NCI-H187 treated with DMSO at 0.1 percent for 48 hours (cell line): Measurements from ENCODE around the gene PRKCE.
"Not testable (repeated sequence)": the region's sequence is repeated elsewhere in the genome, so short reads cannot be mapped to it uniquely, and the experiment has no call there.

ENCODE experiments used
- DNase-seq: peaks from one replicate; lab custom pipeline; 2025; lab: John Stamatoyannopoulos, UW

The PRKCE gene

DNA sequence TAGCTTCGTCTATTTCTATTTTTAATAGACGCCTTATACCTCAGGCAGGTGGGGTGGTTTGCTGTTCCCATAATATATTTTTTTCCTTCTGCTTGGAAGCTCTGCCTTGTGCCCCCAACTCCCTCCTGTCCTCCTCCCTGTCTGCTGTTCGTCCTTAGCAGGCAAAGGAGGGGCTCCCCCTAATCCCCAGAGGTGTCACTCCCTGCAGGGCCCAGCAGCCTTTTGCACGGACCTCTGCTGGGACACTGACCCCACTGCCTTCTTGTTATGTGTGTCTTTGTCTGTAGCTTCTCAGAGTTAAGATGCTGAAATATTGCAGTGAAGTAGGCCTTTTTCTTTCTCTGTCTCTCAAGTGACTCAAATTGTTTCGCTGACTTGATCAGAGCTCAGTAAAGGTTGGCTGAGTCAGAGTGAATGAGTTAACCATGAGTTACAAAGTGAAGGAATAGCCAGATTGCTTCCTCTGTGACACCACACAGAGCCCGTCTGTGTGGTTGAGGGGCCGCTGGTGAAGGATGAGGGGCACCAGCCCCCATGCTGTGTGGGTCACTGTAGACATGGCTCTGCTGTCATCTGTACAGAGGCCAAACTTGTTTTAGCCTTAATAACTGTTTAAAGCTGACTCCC lies 47.7 kb downstream of the PRKCE start:
- no peak for DNase-seq

DNA sequence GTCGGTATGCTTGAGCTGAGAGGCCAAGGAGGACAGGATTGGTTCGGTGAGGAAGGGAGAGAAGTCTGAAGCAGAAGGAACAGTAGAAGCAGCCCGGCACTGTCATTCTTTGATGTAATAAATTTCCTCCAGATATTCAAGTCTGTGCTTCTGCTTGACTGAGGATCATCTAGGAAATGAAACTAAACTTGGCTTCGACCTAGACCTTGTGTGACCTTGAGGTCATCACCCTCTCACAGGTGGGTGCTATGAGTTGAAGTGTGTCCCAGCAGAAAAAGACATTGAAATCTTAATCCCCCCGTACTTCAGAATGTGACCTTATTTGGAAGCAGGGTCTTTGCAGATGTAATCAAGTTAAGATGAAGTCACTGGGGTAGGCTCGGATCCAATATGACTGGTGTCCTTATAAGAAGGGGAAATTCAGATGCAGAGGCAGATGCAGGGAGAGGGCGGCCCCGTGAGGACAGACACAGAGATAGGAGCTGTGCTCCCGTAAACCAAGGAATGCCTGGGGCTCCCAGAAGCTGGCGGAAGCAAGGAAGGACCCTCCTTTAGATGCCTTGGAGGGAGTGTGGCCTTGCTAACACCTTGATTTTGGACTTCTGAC lies 49.0 kb downstream of the PRKCE start:
- no peak for DNase-seq

DNA sequence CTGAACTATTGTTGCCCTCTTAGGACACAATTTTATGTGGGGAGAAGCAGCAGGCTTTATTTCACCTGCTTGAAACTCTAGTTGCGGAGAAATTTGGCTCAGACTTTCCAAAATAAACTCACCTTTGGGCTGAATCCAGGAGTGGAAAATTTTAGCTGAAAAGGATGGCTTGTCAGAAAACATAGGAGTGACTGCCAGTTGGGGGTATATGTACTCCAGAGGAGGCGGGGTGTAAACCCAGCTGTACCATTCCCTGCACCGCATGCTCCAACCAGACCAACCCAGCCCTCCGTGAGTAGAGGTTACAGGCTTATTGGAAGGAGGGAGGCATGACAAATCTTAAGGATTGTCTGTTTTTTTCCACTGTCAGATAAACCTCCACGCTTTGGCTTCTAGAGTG lies 53.8 kb downstream of the PRKCE start:
- no peak for DNase-seq

DNA sequence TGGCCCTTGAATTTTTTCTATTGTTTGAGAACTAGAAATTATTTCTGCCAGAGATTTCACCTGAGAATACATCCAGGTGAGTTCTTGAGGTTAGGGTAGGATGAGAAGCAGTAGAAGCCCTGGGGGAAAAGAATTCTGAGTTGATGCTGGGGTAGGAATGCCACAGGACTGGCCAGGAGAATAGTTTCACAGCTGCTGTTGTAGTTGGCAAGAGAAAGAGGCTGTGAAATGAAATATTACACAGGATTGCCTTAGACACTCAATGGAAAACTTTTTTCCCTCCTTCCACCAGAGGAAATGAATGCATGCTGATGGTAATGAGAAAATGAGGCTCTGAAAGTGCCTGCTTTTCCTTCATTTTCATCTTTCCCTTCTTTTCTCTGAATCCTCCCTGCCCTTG lies 54.6 kb downstream of the PRKCE start:
- DNase-seq = no peak

DNA sequence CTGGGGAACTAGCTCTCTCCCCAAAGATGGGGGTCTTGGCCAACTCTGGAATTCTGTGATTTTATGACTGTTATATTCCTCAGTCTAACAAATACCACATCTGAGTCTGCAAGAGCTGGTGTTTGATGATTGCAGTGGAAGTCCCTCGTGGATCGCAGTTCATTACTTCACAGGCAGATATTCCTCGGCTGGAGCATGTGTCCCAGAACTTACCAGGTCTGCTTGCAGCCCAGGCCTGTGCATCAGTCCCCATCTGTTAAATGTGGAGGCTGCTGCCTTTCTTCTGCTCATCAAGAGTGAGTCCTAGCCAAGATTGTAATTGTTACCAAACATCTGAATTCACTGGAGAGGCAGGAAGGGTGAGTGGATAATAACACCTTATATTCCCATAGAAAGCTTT lies 55.5 kb downstream of the PRKCE start:
- no peak for DNase-seq

DNA sequence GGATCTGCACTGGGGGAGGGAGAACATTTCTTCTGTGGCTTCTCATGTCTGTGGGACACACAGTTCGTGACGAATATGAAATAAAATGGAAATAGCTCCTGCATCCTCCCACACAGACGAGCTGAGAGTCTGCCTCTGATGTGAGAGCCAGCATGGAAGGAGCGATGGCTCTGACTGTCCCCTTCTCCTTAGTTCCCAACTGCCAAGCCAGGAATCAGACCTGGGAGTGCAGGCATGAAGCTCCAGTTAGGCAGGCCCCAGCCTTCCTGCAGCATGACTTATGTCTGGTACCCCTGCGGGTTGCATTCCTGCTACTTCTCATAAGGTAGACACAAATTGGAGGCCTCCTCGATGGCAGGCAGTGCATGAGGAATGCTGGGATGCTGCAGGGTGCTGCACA lies 56.2 kb downstream of the PRKCE start:
- DNase-seq = no peak

DNA sequence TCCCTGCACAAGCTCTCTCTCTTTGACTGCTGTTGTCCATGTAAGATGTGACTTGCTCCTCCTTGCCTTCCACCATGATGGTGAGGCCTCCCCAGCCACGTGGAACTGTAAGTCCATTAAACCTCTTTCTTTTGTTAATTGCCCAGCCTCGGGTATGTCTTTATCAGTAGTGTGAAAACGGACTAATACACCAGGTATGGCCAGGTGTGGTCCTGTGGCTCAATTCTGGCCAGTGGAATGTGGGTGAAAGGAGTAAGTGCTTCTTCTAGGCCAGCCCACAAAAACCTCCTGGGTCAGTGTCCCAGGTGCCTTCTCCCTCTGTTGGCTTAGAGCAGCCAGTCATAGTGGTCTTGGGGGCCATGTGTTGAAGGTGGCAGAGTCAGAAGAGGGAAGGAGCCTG lies 57.0 kb downstream of the PRKCE start:
- no peak for DNase-seq

DNA sequence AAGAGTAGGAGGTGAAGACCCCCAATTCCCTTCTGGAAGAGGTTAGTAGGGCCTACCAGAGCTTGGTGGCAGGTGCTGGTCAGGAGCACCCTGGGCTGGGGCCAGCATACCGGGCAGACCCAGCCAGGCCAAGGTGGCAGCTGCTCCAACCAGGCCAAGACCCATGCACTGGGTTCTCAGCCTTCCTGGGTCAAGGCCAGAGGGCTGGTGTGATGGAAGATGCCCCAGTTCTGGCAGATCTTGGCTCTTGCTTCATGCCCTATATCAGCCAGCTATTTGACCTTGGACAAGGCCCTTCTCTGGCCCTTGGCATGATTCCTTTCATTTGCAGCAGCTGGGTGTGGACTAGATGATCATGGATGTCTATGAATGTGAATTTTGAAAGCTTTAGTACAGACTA lies 57.7 kb downstream of the PRKCE start:
- no peak for DNase-seq

DNA sequence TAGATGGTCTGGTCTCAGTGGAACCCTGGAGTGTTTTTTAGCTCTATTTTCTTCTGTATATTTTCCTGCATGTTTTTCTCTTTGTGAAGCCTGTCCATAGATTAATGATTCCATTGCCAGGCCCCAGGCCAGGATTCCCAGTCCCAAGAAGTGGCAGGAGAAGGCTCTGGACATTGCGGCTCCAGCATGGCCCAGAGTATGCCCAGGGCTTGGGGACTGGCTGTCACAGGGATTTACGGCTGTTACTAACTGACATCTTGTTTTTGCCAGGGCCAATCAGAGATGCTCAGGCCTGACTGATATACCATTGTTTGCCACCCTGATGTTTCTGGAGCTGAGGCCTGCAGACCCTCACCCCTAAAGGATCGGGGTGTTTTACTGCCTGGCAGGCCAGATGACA lies 59.0 kb downstream of the PRKCE start:
- no peak for DNase-seq

DNA sequence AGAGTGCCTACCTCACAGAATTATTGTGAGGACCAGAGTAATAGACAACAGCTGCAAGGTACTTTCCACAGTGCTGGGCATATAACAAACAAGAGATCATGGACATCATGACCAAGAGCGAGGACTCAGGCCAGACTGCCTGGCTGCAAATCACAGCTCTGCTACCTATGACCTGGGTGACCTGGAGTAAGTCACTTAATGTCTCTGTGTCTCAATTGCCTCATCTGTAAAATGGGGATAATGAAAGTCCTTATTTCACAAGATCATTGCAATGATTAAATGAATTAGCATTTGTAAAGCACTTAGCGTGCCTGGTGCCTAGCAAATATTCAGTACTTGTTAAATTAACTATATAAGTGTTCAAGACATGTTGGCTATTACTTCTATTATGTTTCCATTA lies 59.7 kb downstream of the PRKCE start:
- DNase-seq = no peak

DNA sequence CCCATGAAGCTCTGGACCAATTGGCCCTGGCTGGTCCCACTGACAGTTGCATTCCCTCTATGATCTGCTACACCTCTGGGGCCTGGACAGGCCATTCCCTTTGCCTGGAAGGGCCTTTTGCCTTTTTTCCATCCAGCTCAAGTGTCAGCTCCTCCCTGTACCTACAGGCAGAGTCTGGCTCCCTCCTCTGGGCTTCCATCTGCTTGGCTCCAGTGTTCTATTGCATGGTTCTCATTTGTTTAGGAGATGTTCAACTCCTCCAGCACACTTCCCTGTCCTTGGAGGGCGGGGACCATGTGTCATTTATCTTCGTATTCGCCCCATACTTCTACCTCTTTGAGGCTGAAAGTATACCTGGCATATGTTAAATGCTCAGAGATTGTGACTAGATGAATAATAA lies 61.1 kb downstream of the PRKCE start:
- DNase-seq = no peak

DNA sequence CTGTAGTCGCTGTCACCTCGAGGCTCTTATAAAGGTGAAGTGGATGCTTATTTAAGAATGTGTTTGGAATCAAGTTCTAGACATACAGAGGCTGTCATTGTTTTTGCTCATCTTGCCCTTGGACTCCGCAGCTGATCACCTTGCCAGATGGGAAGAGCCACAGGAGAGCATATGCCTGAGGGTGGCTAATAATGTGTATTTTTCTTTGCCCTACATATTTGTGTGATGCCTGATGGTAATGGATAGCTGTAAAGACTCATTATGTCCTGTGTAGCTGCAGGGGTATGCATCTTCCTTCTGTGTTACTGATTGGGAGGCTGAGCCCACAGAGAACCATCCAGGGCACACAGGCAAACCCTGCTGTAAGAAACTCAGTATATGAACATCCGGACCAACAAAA lies 61.7 kb downstream of the PRKCE start:
- no peak for DNase-seq

DNA sequence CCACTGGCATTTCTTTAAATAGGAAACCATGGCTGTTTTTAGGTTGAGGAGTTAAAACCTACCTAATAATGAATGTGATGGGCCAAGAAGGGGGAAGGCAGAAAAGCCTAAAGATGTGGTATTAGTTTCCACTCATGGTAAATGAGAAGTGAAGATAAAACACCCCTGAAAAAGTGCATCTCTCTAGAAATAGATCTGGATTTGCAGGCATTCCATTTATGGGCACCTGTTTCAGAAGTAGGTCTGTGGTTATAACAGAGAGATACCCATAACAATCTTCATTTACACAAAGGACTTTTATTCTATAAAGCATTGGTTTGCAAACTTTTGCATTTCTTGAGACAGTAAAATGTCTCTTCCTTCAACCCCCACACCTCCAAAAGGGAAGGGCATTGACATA lies 62.1 kb downstream of the PRKCE start:
- DNase-seq = no peak

DNA sequence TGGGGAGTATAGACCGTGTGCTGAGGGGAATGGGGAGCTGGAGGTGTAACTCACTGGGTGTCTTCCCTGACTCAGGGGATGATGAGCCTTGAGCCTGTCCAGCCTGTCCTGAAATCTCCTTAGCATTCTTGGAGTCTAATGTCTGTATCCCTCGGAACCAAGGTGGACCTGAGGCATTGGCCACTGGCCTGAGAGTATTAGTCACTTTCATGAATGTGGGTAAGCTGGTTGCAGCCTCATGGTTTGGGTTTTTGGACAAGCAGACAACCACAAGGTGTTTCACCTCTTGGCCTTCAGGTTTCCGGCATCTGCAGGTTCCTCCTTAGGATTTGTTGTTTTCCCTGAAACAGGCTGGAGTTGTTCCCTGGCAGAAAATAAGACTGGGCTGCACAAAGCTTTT lies 63.2 kb downstream of the PRKCE start:
- no peak for DNase-seq

DNA sequence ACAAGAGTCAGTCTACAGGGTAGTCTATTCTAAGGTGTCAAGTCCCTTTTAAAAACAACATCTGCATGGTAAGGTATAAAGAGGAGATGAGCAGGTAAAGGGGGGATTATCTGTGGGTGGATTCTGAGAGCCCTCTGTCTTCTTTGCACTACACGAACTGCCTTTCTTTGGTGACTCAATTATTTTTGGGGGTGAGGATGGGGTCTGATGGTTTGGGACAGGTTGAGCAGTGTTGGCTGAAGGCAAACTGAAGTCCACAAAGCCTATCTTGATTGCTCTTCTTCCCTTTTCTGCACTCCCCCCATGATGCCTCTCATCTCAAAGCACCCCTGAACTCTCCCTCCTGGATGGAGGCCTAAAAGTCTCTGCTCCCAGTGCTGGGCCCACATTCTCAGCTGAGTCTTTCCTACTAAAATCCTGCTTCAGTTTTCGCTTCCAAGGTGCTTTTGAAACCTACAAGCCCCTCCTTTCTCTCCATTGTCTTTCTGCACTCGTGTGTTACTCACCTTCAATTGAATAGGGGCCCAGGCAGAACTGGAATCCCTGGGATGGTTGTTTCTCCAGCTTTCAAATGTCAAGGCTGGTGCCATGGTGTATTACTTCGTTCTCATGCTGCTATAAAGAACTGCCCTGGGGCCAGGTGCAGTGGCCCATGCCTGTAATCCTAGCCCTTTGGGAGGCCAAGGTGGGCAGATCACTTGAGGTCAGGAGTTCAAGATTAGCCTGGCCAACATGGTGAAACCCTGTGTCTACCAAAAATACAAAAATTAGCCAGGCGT lies 64.3 kb downstream of the PRKCE start:
- DNase-seq = no peak

DNA sequence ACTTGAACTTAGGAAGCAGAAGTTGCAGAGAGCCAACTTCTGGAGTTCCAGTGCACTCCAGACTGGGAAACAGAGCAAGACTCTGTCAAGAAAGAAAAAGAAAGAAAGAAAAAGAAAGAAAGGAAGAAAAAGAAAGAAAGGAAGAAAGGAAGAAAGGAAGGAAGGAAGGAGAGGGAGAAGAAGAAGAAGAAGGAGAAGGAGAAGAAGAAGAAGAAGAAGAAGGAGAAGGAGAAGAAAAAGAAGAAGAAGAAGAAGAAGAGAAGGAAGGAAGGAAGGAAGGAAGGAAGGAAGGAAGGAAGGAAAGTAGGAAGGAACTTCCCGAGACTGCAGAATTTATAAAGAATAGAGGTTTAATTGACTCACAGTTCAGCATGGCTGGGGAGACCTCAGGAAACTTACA lies 65.0 kb downstream of the PRKCE start:
- DNase-seq = not testable (repeated sequence)

DNA sequence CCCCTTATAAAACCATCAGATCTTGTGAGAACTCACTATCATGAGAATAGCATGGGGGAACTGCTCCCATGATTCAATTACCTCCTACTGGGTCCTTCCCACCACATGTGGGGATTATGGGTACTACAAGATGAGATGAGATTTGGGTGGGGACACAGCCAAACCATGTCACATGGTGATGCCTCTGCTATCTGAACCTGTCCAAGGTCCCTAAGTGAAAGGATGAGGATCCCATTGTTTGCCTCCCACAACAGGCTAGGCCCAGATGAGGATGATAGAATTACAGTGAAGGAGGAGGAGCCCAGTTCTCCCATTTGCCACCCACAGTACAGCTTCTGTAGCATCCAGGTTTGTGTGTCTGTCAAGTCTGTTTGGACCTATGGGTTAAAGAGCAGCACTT lies 65.4 kb downstream of the PRKCE start:
- DNase-seq = no peak

DNA sequence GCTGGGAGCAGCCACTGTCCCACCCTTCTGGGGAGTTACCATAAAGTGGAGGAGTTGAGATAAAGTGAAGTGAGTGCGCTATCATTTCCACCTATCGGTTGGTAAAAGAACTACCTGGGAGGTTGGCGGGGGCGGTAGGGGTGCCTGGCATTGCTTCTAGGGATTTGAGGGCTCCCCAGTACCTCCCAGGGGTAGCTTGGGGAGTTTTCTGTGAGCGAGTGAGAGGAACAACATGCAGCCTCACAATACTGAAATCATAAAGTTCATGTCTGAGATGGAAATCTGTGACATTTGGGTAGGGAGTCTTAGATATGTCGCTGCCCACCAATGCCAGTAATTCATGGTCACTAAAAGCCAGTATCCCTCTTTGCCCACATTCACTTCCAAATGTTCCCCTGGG lies 68.7 kb downstream of the PRKCE start:
- DNase-seq = no peak

DNA sequence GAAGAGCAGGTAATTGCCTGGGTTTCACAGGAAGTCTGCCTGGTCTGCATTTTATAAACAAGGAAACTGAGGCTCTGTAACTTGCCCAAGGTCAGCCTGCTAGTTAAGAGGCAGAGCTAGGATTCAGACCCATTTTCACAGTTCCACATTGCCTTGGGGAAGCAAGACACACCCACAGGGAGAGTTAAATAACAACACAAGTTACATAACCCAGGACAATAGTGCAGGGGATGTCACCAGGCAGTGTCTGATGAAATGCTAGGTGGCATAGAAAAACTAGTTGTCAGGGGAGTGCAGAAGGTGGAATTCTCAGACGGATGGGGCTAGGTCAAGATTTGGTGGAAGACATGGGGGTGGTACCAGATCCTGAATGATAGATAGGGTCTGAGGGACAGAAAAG lies 69.7 kb downstream of the PRKCE start:
- DNase-seq = no peak

DNA sequence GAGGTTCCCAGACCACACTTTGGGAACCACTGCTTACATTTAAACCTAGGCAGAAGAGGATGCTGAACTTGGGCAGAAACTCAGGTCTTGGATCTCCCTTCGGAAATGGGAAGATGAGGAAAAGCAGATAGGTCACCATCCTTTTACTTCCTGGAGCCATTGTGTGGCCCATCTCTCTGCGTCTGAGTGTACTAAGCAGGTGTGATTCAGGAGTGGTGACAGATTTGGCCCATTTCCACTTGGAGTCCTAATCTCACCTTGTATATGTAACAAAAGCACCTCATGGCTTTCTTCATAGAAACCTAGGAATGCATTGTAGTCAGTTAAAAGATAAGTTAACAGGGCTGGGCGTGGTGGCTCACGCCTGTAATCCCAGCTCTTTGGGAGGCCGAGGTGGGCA lies 71.0 kb downstream of the PRKCE start:
- DNase-seq = no peak

DNA sequence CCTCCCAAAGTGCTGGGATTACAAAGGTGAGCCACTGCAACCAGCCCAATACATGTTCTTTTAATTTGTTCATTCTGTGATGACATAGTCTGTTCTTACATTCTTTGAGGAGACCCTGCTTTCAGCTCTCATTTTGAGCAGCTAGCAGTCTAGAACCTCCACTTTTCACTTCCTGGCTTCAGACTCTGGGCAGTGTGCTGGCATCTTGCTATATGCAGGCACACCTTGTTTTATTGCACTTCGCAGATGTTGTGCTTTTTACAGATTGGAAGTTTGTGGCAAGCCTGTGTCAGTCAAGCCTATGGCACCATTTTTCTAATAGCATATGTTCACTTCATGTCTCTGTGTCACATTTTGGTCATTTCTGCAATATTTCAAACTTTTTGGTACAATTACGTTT lies 72.4 kb downstream of the PRKCE start:
- no peak for DNase-seq

DNA sequence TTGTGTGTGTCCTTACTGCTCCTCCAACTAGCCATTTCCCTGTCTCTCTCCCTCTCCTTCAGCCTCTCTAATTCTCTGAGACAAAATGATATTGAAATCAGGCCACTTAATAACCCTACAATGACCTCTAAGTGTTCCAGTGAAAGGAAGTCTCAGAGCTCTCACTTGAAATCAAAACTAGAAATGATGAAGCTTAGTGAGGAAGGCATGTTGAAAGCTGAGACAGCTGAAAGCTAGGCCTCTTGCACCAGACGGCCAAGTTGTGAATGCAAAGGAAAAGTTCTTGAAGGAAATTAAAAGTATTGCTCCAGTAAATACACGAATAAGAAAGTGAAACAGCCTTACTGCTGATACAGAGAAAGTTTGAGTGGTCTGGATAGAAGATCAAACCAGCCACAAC lies 72.9 kb downstream of the PRKCE start:
- no peak for DNase-seq

DNA sequence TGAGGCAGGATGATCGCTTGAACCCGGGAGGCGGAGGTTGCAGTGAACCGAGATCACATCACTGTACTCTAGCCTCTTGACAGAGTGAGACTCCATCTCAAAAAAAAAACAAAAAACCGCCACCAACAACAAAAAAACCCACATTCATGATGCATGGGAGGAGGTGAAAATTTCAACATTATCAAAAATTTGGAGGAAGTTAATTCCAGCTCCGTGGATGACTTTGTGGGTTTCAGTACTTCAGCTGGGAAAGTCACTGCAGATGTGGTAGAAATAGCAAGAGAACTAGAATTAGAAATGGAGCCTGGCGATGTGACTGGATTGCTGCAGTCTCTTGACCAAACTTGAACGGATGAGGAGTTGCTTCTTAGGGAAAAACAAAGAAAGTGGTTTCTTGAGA lies 74.3 kb downstream of the PRKCE start:
- no peak for DNase-seq

DNA sequence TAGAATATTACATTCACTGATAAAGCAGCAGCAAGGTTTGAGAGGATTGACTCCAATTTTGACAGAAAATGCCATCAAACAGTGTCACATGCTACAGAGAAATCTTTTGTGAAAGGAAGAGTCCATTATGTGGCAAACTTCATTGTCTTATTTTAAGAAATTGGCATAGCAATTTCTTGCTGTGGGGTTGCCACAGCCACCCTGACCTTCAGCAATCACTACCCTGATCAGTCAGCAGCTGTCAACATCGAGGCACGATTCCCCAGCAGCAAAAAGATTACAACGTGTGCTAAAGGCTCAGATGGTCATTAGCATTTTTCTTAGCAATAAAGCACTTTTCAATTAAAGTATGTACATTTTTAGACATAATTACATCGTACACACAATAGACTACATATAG lies 74.7 kb downstream of the PRKCE start:
- DNase-seq = no peak
